ENCODE results near the gene MATCAP1.

MATCAP1 gene

DNA sequence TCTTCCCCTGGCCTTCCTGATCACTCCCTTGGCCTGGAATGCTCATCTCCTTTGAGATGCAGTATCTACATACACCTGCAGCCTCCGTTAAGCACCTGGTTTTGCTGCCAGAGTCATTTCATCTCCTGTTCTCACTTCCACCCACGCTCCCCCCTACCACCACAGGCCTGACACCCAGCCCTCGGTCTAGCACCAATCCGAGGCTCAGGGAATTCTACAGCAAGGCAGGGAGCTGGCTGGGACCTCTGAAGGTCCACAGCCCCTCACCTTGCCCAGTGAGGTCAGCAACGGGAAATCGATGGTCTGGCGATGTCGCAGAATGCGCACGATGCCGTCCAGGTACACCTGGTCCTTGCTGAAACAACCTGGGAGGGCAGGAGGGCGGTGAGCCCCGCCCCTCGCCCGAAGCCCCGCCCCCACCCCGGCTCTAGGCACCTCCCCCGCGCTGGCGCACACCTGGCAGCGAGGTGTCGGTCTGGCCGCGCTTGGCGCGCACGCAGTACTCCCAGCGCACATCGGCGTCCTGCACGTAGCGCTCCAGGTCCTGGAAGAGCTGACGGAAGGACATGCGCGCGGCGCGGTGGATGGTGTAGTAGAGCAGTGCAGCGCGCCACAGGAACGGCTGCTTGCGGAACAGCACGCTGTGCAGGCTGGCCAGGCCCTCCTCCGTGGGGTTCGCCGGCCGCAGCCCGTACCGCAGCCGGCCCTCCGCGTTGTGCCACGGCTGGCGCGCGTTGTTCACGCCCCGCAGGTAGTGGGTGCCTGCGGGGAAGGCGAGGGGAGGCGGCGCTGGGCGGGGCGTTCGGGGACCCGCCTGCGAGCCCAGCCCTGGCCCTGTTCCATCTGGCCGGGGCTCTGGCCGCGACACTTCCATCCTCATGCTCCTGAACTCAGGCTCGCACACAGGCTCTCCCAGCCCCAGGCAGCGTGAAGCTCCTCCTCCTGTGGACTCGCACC lies 5.7 kb downstream of the MATCAP1 start:
- H3K4me3 ChIP-seq (ENCODE audit: low read length) = peak overlapping the region; percentile 60
- H2AFZ ChIP-seq (ENCODE audit: low read length) = peak overlapping the region; percentile 57
- no peaks in the 10 kb centered on the region for H4K20me1 ChIP-seq (ENCODE audit: insufficient read depth, low read length)
- H3F3A ChIP-seq (ENCODE audit: insufficient read depth, low read length) = peaks cover 32% of the 10 kb centered on the region
- H3K9ac ChIP-seq (ENCODE audit: low read length) = peak overlapping the region; percentile 28; the same call in 1 of the 2 replicates
- peak; percentile 82 for DNase-seq
- H3K4me1 ChIP-seq (ENCODE audit: low read length) = peaks cover 24% of the 10 kb centered on the region
- H3K9me3 ChIP-seq (replicated peaks; ENCODE audit: insufficient read depth, low read length) = no peaks in the 10 kb centered on the region
- H3K4me2 ChIP-seq (ENCODE audit: low read depth, low read length) = peak overlapping the region; percentile 61; the same call in 1 of the 2 replicates
- H3K27ac ChIP-seq (ENCODE audit: low read length) = peak overlapping the region; percentile 41; the same call in 1 of the 2 replicates
- no peaks in the 10 kb centered on the region for H3K9me2 ChIP-seq (replicated peaks; ENCODE audit: insufficient read depth, low read length)
- H3K36me3 ChIP-seq (replicated peaks; ENCODE audit: insufficient read depth, low read length) = no peaks in the 10 kb centered on the region
- TF ChIP-seq EZH2phosphoT487 (IDR thresholded peaks at IDR 0.05; ENCODE audit: low read length) (no peak), EZH2 (optimal IDR thresholded peaks at IDR 0.05; ENCODE audit: low read depth, low read length) (no peak)
- TF ChIP-seq, protein P1, sequence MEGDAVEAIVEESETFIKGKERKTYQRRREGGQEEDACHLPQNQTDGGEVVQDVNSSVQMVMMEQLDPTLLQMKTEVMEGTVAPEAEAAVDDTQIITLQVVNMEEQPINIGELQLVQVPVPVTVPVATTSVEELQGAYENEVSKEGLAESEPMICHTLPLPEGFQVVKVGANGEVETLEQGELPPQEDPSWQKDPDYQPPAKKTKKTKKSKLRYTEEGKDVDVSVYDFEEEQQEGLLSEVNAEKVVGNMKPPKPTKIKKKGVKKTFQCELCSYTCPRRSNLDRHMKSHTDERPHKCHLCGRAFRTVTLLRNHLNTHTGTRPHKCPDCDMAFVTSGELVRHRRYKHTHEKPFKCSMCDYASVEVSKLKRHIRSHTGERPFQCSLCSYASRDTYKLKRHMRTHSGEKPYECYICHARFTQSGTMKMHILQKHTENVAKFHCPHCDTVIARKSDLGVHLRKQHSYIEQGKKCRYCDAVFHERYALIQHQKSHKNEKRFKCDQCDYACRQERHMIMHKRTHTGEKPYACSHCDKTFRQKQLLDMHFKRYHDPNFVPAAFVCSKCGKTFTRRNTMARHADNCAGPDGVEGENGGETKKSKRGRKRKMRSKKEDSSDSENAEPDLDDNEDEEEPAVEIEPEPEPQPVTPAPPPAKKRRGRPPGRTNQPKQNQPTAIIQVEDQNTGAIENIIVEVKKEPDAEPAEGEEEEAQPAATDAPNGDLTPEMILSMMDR (IDR thresholded peaks at IDR 0.05; ENCODE audit: low read length) = no peak
- H3K27me3 ChIP-seq (replicated peaks; ENCODE audit: insufficient read depth, low read length) = no peaks in the 10 kb centered on the region
- peaks cover 13% of the 10 kb centered on the region for H3K79me2 ChIP-seq (ENCODE audit: low read length)

DNA sequence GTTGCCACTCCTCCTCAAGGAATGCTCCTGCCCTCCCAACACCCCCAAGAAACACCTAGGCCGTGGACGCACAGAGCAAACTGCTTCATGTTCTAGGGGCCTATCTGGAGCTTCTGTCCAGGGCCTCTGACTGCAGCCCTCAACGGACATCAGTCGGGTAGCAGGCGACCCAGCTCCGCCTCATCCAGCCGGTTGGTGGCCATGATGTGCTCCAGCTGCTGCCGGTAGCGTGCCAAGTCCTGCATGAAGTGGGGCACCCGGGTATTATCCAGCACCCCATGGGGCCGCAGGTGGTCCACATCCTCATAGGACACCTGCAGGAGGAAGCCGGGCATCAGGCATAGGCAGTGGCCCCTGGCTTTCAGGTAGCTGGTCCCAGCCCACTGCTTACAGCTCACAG lies 7.1 kb downstream of the MATCAP1 start:
- Histone ChIP-seq H3K4me2 (ENCODE audit: low read depth, low read length) (no peak overlapping the region), H3K9ac (ENCODE audit: low read length) (no peak overlapping the region), H3K79me2 (ENCODE audit: low read length) (peaks cover 7% of the 10 kb centered on the region), H3K4me1 (ENCODE audit: low read length) (peaks cover 18% of the 10 kb centered on the region), H3F3A (ENCODE audit: insufficient read depth, low read length) (peaks cover 33% of the 10 kb centered on the region), H3K27me3 (replicated peaks; ENCODE audit: insufficient read depth, low read length) (no peaks in the 10 kb centered on the region), H2AFZ (ENCODE audit: low read length) (no peak overlapping the region), H3K36me3 (replicated peaks; ENCODE audit: insufficient read depth, low read length) (no peaks in the 10 kb centered on the region), H4K20me1 (ENCODE audit: insufficient read depth, low read length) (no peaks in the 10 kb centered on the region), H3K27ac (ENCODE audit: low read length) (no peak overlapping the region), H3K4me3 (ENCODE audit: low read length) (no peak overlapping the region), H3K9me3 (replicated peaks; ENCODE audit: insufficient read depth, low read length) (no peaks in the 10 kb centered on the region), H3K9me2 (replicated peaks; ENCODE audit: insufficient read depth, low read length) (no peaks in the 10 kb centered on the region)
- TF ChIP-seq, protein P1 (IDR thresholded peaks at IDR 0.05; ENCODE audit: low read length) = no peak
- TF ChIP-seq EZH2 (optimal IDR thresholded peaks at IDR 0.05; ENCODE audit: low read depth, low read length) (no peak), EZH2phosphoT487 (IDR thresholded peaks at IDR 0.05; ENCODE audit: low read length) (no peak)
- DNase-seq = no peak

DNA sequence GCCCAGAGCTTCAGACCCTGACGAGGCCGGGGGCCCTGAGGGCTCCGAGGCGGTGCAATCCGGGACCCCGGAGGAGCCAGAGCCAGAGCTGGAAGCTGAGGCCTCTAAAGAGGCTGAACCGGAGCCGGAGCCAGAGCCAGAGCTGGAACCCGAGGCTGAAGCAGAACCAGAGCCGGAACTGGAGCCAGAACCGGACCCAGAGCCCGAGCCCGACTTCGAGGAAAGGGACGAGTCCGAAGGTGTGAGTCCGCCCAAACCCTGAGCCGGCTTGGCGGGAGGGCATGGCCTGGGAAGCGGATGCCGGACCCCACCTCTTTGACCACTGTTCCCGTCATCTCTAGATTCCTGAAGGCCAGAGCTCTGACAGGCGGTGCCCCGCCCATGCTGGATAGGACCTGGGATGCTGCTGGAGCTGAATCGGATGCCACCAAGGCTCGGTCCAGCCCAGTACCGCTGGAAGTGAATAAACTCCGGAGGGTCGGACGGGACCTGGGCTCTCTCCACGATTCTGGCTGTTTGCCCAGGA lies 9.0 kb downstream of the MATCAP1 start:
- Histone ChIP-seq H3K36me3 (replicated peaks; ENCODE audit: insufficient read depth, low read length) (no peaks in the 10 kb centered on the region), H3K27me3 (replicated peaks; ENCODE audit: insufficient read depth, low read length) (no peaks in the 10 kb centered on the region), H3K27ac (ENCODE audit: low read length) (peak overlapping the region; percentile 68; the same call in 1 of the 2 replicates), H3K9me3 (replicated peaks; ENCODE audit: insufficient read depth, low read length) (no peaks in the 10 kb centered on the region), H3K79me2 (ENCODE audit: low read length) (peaks cover 9% of the 10 kb centered on the region), H2AFZ (ENCODE audit: low read length) (peak overlapping the region; percentile 57; the same call in 1 of the 2 replicates), H4K20me1 (ENCODE audit: insufficient read depth, low read length) (no peaks in the 10 kb centered on the region), H3K4me3 (ENCODE audit: low read length) (peak overlapping the region; percentile 68), H3K9me2 (replicated peaks; ENCODE audit: insufficient read depth, low read length) (no peaks in the 10 kb centered on the region), H3K4me1 (ENCODE audit: low read length) (peaks cover 29% of the 10 kb centered on the region), H3K9ac (ENCODE audit: low read length) (peak overlapping the region; percentile 62; the same call in 1 of the 2 replicates), H3K4me2 (ENCODE audit: low read depth, low read length) (peak overlapping the region; percentile 97), H3F3A (ENCODE audit: insufficient read depth, low read length) (peaks cover 48% of the 10 kb centered on the region)
- DNase-seq = no peak
- no peak for TF ChIP-seq EZH2phosphoT487 (IDR thresholded peaks at IDR 0.05; ENCODE audit: low read length)
- TF ChIP-seq, protein P1 (IDR thresholded peaks at IDR 0.05; ENCODE audit: low read length) = no peak

All from MM.1S (cell line).